Spinal cord (tissue), 10 donors: ENCODE measurements around the gene SLC4A4. TPM values are rescaled to one million over a fixed set of nuclear protein-coding genes. Genes with fewer than 3 reads are reported as not detected.

Experiments used
- DNase-seq, 6 donors: peaks; one replicate each; pipeline versions ENCODE4 v3.0.0 to v3.0.0-alpha.2; 2013 to 2015; ENCODE audit warnings: low spot score in 6 of 6, low read depth in 4 of 6
- H3K27ac ChIP-seq: one replicate; pipeline ENCODE4 v1.5.1; 2013; ENCODE audit warnings: low read depth, low read length, control low read depth
- H3K27me3 ChIP-seq: one replicate; pipeline ENCODE4 v1.6.1; 2013; ENCODE audit warnings: low read length; ENCODE audit not compliant: control insufficient read depth, insufficient read depth
- H3K36me3 ChIP-seq: one replicate; pipeline ENCODE4 v1.6.1; 2013; ENCODE audit warnings: low read length; ENCODE audit not compliant: control insufficient read depth, insufficient read depth
- H3K4me1 ChIP-seq: one replicate; pipeline ENCODE4 v1.6.1; 2013; ENCODE audit warnings: low read length; ENCODE audit not compliant: control insufficient read depth, insufficient read depth
- H3K4me3 ChIP-seq: one replicate; pipeline ENCODE4 v1.5.1; 2013; ENCODE audit warnings: low read depth, low read length, control low read depth
- H3K9me3 ChIP-seq: one replicate; pipeline ENCODE4 v1.6.1; 2013; ENCODE audit warnings: low read length; ENCODE audit not compliant: control insufficient read depth, insufficient read depth
- WGBS: methylation state at CpG from one replicate; pipeline ENCODE4 v1.1.5; 2013; ENCODE audit warnings: missing lambda C conversion rate; ENCODE audit not compliant: insufficient coverage; 5-methylcytosine and 5-hydroxymethylcytosine counted together
- polyA plus RNA-seq, 2 donors: library from polyadenylated mRNA; unstranded; fragments of 120-200 nt; gene quantifications; one replicate each; pipeline ENCODE4 v1.2.1, GENCODE V29; 2013; ENCODE audit not compliant: insufficient read length in 2 of 2
- total RNA-seq, 2 donors: library from RNA; depleted of rRNA in 1 of 2; stranded (reverse); fragments of 120-200 nt in 1 of 2; fragments of >200 nt in 1 of 2; gene quantifications; one replicate each; pipeline versions ENCODE4 v1.2.3 to v1.2.4, GENCODE V29; 2013 to 2014
- donor health status: healthy.

SLC4A4 gene
- total and polyA plus RNA-seq, 4 donors, result 67.2 to 111 (median 106) TPM

- Histone ChIP-seq H3K4me1 (peaks cover 19% of the 10 kb centered on the region), H3K36me3 (peaks cover 9% of the 10 kb centered on the region), H3K9me3 (no peaks in the 10 kb centered on the region), H3K27me3 (no peaks in the 10 kb centered on the region), H3K27ac (no peak overlapping the region), H3K4me3 (no peak overlapping the region)
- DNase-seq, result no peak
- no CpG with 5 or more reads among the region's 1 CpG for WGBS
These were observed 35.5 kb upstream of the SLC4A4 start for GRCh38 chr4:71303287-71303686.

- no peak overlapping the region for H3K27ac ChIP-seq
- H3K36me3 ChIP-seq, result peaks cover 9% of the 10 kb centered on the region
- peaks cover 19% of the 10 kb centered on the region for H3K4me1 ChIP-seq
- DNase-seq, result no peak
- H3K9me3 ChIP-seq, result no peaks in the 10 kb centered on the region
- H3K27me3 ChIP-seq, result no peaks in the 10 kb centered on the region
- 100% methylated on average over 1 of the region's 2 CpGs for WGBS
- no peak overlapping the region for H3K4me3 ChIP-seq
These were observed 35.0 kb upstream of the SLC4A4 start for GRCh38 chr4:71303850-71304249.

GRCh38 chr4:71304289-71304850 is 34.5 kb upstream of the SLC4A4 start:
- no peaks in the 10 kb centered on the region for H3K9me3 ChIP-seq
- peaks cover 17% of the 10 kb centered on the region for H3K4me1 ChIP-seq
- H3K27me3 ChIP-seq, result no peaks in the 10 kb centered on the region
- WGBS, result 38% methylated on average over 2 of the region's 2 CpGs
- peaks cover 9% of the 10 kb centered on the region for H3K36me3 ChIP-seq
- H3K4me3 ChIP-seq, result no peak overlapping the region
- no peak overlapping the region for H3K27ac ChIP-seq
- peak in 2 of 6 donors; percentile 16 to 26 for DNase-seq

- peaks cover 1% of the 10 kb centered on the region for H3K9me3 ChIP-seq
- no CpG with 5 or more reads among the region's 2 CpGs for WGBS
- no peak overlapping the region for H3K4me3 ChIP-seq
- DNase-seq, result no peak
- no peaks in the 10 kb centered on the region for H3K4me1 ChIP-seq
- no peaks in the 10 kb centered on the region for H3K36me3 ChIP-seq
- no peak overlapping the region for H3K27ac ChIP-seq
- no peaks in the 10 kb centered on the region for H3K27me3 ChIP-seq
These were observed 31.1 kb upstream of the SLC4A4 start for GRCh38 chr4:71307729-71308128.

- H3K36me3 ChIP-seq, result no peaks in the 10 kb centered on the region
- DNase-seq, result no peak
- 100% methylated on average over 1 of the region's 3 CpGs for WGBS
- H3K9me3 ChIP-seq, result no peaks in the 10 kb centered on the region
- H3K4me1 ChIP-seq, result no peaks in the 10 kb centered on the region
- no peaks in the 10 kb centered on the region for H3K27me3 ChIP-seq
- no peak overlapping the region for H3K4me3 ChIP-seq
- H3K27ac ChIP-seq, result no peak overlapping the region
These were observed 16.4 kb upstream of the SLC4A4 start for GRCh38 chr4:71322425-71322824.

GRCh38 chr4:71333368-71333767 is 5.5 kb upstream of the SLC4A4 start:
- no peak overlapping the region for H3K27ac ChIP-seq
- no peaks in the 10 kb centered on the region for H3K9me3 ChIP-seq
- H3K4me1 ChIP-seq, result peaks cover 5% of the 10 kb centered on the region
- no peaks in the 10 kb centered on the region for H3K36me3 ChIP-seq
- H3K4me3 ChIP-seq, result no peak overlapping the region
- no peak for DNase-seq
- H3K27me3 ChIP-seq, result no peaks in the 10 kb centered on the region
- 87% methylated on average over 3 of the region's 3 CpGs for WGBS

GRCh38 chr4:71333960-71334359 is 4.9 kb upstream of the SLC4A4 start:
- Histone ChIP-seq H3K9me3 (no peaks in the 10 kb centered on the region), H3K27ac (no peak overlapping the region), H3K27me3 (no peaks in the 10 kb centered on the region), H3K36me3 (no peaks in the 10 kb centered on the region), H3K4me3 (no peak overlapping the region), H3K4me1 (peaks cover 5% of the 10 kb centered on the region)
- DNase-seq, result no peak

GRCh38 chr4:71334465-71334882 is 4.3 kb upstream of the SLC4A4 start:
- H3K4me3 ChIP-seq, result no peak overlapping the region
- H3K9me3 ChIP-seq, result no peaks in the 10 kb centered on the region
- no peaks in the 10 kb centered on the region for H3K27me3 ChIP-seq
- DNase-seq, result no peak
- H3K4me1 ChIP-seq, result peaks cover 5% of the 10 kb centered on the region
- 78% methylated on average over 1 of the region's 3 CpGs for WGBS
- no peak overlapping the region for H3K27ac ChIP-seq
- H3K36me3 ChIP-seq, result no peaks in the 10 kb centered on the region

GRCh38 chr4:71343670-71344466 is 5.0 kb downstream of the SLC4A4 start:
- no peak for DNase-seq
- H3K27ac ChIP-seq, result no peak overlapping the region
- WGBS, result 100% methylated on average over 1 of the region's 2 CpGs
- H3K9me3 ChIP-seq, result no peaks in the 10 kb centered on the region
- no peaks in the 10 kb centered on the region for H3K4me1 ChIP-seq
- no peaks in the 10 kb centered on the region for H3K36me3 ChIP-seq
- no peak overlapping the region for H3K4me3 ChIP-seq
- H3K27me3 ChIP-seq, result no peaks in the 10 kb centered on the region

- DNase-seq, result no peak
- Histone ChIP-seq H3K4me1 (no peaks in the 10 kb centered on the region), H3K36me3 (no peaks in the 10 kb centered on the region), H3K27me3 (no peaks in the 10 kb centered on the region), H3K9me3 (no peaks in the 10 kb centered on the region), H3K4me3 (no peak overlapping the region), H3K27ac (no peak overlapping the region)
These were observed 7.9 kb downstream of the SLC4A4 start for GRCh38 chr4:71346710-71347109.
